ENCODE measurements around the gene DNAJB12.
"Not testable (repeated sequence)": the region's sequence is repeated elsewhere in the genome, so short reads cannot be mapped to it uniquely, and the experiment has no call there.

The DNAJB12 gene

GRCh38 chr10:72308320-72308987, 46.3 kb downstream of the DNAJB12 start:
- no peak overlapping the region for H3K4me3 ChIP-seq (ENCODE audit: low read depth, low read length)
- DNase-seq (ENCODE audit: low read depth) = no peak
- TF ChIP-seq CTCF (IDR thresholded peaks at IDR 0.05; ENCODE audit: control insufficient read depth, extremely low read depth, insufficient read depth) = no peak

GRCh38 chr10:72307711-72308110, 47.0 kb downstream of the DNAJB12 start:
- H3K4me3 ChIP-seq (ENCODE audit: low read depth, low read length); DNase-seq (ENCODE audit: low read depth): not testable (repeated sequence)

GRCh38 chr10:72306215-72306760, 48.4 kb downstream of the DNAJB12 start:
- H3K4me3 ChIP-seq (ENCODE audit: low read depth, low read length) = no peak overlapping the region
- DNase-seq (ENCODE audit: low read depth) = no peak
- no peak for TF ChIP-seq CTCF (IDR thresholded peaks at IDR 0.05; ENCODE audit: control insufficient read depth, extremely low read depth, insufficient read depth)

- TF ChIP-seq CTCF (IDR thresholded peaks at IDR 0.05; ENCODE audit: control insufficient read depth, extremely low read depth, insufficient read depth) = no peak
- DNase-seq (ENCODE audit: low read depth) = no peak
- no peak overlapping the region for H3K4me3 ChIP-seq (ENCODE audit: low read depth, low read length)
These were observed 51.1 kb downstream of the DNAJB12 start for GRCh38 chr10:72303424-72304128.

- H3K4me3 ChIP-seq (ENCODE audit: low read depth, low read length) = no peak overlapping the region
- DNase-seq (ENCODE audit: low read depth) = no peak
- no peak for TF ChIP-seq CTCF (IDR thresholded peaks at IDR 0.05; ENCODE audit: control insufficient read depth, extremely low read depth, insufficient read depth)
These were observed 55.9 kb downstream of the DNAJB12 start for GRCh38 chr10:72298592-72299519.

GRCh38 chr10:72297805-72298591, 56.7 kb downstream of the DNAJB12 start:
- H3K4me3 ChIP-seq (ENCODE audit: low read depth, low read length) = peak overlapping the region; percentile 69
- DNase-seq (ENCODE audit: low read depth) = peak; percentile 90

More at GRCh38 chr10:72297805-72298591, 56.7 kb downstream of the DNAJB12 start:
- no peak for TF ChIP-seq CTCF (IDR thresholded peaks at IDR 0.05; ENCODE audit: control insufficient read depth, extremely low read depth, insufficient read depth)

Measured in LNCaP clone FGC (cell line).